Small intestine (tissue), 7 donors: Measurements from ENCODE around the gene CHST12. TPM values are rescaled to one million over a fixed set of nuclear protein-coding genes. Genes with fewer than 3 reads are reported as not detected.

Experiments
- DNase-seq, 2 donors: peaks; one replicate each; pipeline versions ENCODE4 v3.0.0 to v3.0.0-alpha.2; 2013
- FAIRE-seq: peaks from 2 replicates; lab custom pipeline; 2012; peaks lifted over from hg19 to GRCh38; lab: Jason Lieb, UNC
- H3K27ac ChIP-seq, 3 donors: one replicate each; pipeline ENCODE4 v1.5.1; 2013; ENCODE audit warnings: low read length in 2 of 3, mild to moderate bottlenecking in 2 of 3, control low read depth in 1 of 3, inconsistent platforms in 1 of 3, low read depth in 1 of 3, moderate library complexity in 1 of 3
- H3K27me3 ChIP-seq, 3 donors: one replicate each; pipeline ENCODE4 v1.6.1; 2013; ENCODE audit warnings: low read length in 3 of 3, inconsistent platforms in 1 of 3; ENCODE audit not compliant: control insufficient read depth in 3 of 3, insufficient read depth in 3 of 3
- H3K36me3 ChIP-seq, 3 donors: one replicate each; pipeline ENCODE4 v1.6.1; 2013; ENCODE audit warnings: low read length in 3 of 3, inconsistent platforms in 1 of 3, low read depth in 1 of 3, mild to moderate bottlenecking in 1 of 3, moderate library complexity in 1 of 3; ENCODE audit not compliant: control insufficient read depth in 3 of 3, insufficient read depth in 2 of 3
- H3K4me1 ChIP-seq, 3 donors: one replicate each; pipeline ENCODE4 v1.6.1; 2013; ENCODE audit warnings: low read length in 2 of 3, inconsistent platforms in 1 of 3, low read depth in 1 of 3, mild to moderate bottlenecking in 1 of 3, moderate library complexity in 1 of 3; ENCODE audit not compliant: control insufficient read depth in 3 of 3, insufficient read depth in 2 of 3
- H3K4me3 ChIP-seq, 3 donors: one replicate each; pipeline ENCODE4 v1.5.1; 2013; ENCODE audit warnings: low read length in 3 of 3, control low read depth in 1 of 3, inconsistent platforms in 1 of 3, low read depth in 1 of 3, mild to moderate bottlenecking in 1 of 3, moderate library complexity in 1 of 3
- H3K9me3 ChIP-seq, 2 donors: one replicate each; pipeline ENCODE4 v1.6.1; 2013; ENCODE audit warnings: low read depth in 1 of 2, low read length in 1 of 2; ENCODE audit not compliant: control insufficient read depth in 2 of 2, insufficient read depth in 1 of 2
- WGBS, 3 donors: extraction: QIAGEN DNeasy Blood & Tissue Kit; methylation state at CpG; one replicate each; pipeline ENCODE4 v1.1.7; 2013; 5-methylcytosine and 5-hydroxymethylcytosine counted together
- polyA plus RNA-seq, 4 donors: library from polyadenylated mRNA; stranded (reverse) in 3 of 4; unstranded in 1 of 4; fragments of 200-250 nt in 3 of 4; fragments of 120-200 nt in 1 of 4; gene quantifications; one replicate each; pipeline versions ENCODE4 v1.2.1 to v1.2.3, GENCODE V29; 2013
- donor health status: healthy with polysubstance abuse.
- donor health status: control.
- donor health status: control.
- donor health status: Bipolar disorder and iron deficiency.
- donor health status: healthy.

CHST12 gene
- polyA plus RNA-seq, 4 donors = 1.8 to 10.9 (median 6.8) TPM

GRCh38 chr7:2431260-2431867 lies 28.0 kb downstream of the CHST12 start:
- Histone ChIP-seq H3K36me3 (peaks cover 0 to 36% (median 0%) of the 10 kb centered on the region in 3 donors), H3K4me1 (peaks cover 0 to 10% (median 0%) of the 10 kb centered on the region in 3 donors), H3K27me3 (no peaks in the 10 kb centered on the region), H3K9me3 (peaks cover 0 to 17% of the 10 kb centered on the region in 2 donors), H3K27ac (peak overlapping the region in 1 of 3 donors; percentile 13), H3K4me3 (no peak overlapping the region)
- 59 to 72% (median 71%) methylated on average over 3 of the region's 3 CpGs for WGBS, 3 donors
- no peak for DNase-seq
- FAIRE-seq = no peak

DNA sequence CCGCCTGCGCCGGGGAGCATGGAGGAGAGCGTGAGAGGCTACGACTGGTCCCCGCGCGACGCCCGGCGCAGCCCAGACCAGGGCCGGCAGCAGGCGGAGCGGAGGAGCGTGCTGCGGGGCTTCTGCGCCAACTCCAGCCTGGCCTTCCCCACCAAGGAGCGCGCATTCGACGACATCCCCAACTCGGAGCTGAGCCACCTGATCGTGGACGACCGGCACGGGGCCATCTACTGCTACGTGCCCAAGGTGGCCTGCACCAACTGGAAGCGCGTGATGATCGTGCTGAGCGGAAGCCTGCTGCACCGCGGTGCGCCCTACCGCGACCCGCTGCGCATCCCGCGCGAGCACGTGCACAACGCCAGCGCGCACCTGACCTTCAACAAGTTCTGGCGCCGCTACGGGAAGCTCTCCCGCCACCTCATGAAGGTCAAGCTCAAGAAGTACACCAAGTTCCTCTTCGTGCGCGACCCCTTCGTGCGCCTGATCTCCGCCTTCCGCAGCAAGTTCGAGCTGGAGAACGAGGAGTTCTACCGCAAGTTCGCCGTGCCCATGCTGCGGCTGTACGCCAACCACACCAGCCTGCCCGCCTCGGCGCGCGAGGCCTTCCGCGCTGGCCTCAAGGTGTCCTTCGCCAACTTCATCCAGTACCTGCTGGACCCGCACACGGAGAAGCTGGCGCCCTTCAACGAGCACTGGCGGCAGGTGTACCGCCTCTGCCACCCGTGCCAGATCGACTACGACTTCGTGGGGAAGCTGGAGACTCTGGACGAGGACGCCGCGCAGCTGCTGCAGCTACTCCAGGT lies 29.7 kb downstream of the CHST12 start:
- no peak for DNase-seq
- peaks cover 0 to 45% (median 0%) of the 10 kb centered on the region in 3 donors for H3K36me3 ChIP-seq
- no peak for FAIRE-seq
- no peak overlapping the region for H3K27ac ChIP-seq
- WGBS, 3 donors = 98 to 99% (median 98%) methylated on average over 85 of the region's 85 CpGs
- H3K27me3 ChIP-seq = no peaks in the 10 kb centered on the region
- peaks cover 0 to 17% of the 10 kb centered on the region in 2 donors for H3K9me3 ChIP-seq
- H3K4me3 ChIP-seq = no peak overlapping the region
- peaks cover 0 to 18% (median 0%) of the 10 kb centered on the region in 3 donors for H3K4me1 ChIP-seq

GRCh38 chr7:2433713-2434550 lies 30.5 kb downstream of the CHST12 start:
- H3K4me3 ChIP-seq = no peak overlapping the region
- FAIRE-seq = no peak
- peaks cover 0 to 20% (median 0%) of the 10 kb centered on the region in 3 donors for H3K4me1 ChIP-seq
- H3K36me3 ChIP-seq = peaks cover 0 to 53% (median 0%) of the 10 kb centered on the region in 3 donors
- DNase-seq = no peak
- WGBS, 3 donors = 94 to 96% (median 95%) methylated on average over 34 to 42 of the region's 42 CpGs
- H3K27ac ChIP-seq = no peak overlapping the region
- H3K9me3 ChIP-seq = peaks cover 0 to 17% of the 10 kb centered on the region in 2 donors
- H3K27me3 ChIP-seq = no peaks in the 10 kb centered on the region

DNA sequence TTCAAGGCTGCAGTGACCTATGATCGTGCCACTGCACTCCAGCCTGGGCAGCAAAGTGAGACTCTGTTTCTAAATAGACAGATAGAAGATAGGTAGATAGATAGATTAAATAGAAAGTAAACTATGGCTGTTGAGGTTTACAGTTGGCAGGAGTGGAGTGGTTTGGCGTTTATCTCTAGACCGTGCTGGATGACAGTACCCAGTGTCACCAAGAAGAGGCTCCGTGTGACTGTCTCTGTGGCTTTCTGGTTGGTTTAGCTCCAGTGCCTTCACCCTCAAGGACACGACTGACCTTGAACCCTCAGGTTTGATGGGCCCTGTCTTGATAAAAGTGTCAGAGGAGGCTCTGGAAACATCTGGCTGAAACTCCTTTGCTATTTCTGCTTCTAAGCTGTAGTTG lies 31.7 kb downstream of the CHST12 start:
- FAIRE-seq (no peak), DNase-seq (no peak)
- H3K27me3 ChIP-seq = no peaks in the 10 kb centered on the region
- peaks cover 0 to 53% (median 0%) of the 10 kb centered on the region in 3 donors for H3K36me3 ChIP-seq
- H3K4me1 ChIP-seq = peaks cover 0 to 24% (median 0%) of the 10 kb centered on the region in 3 donors
- peaks cover 0 to 14% of the 10 kb centered on the region in 2 donors for H3K9me3 ChIP-seq
- no peak overlapping the region for H3K27ac ChIP-seq
- 78 to 84% (median 79%) methylated on average over 5 of the region's 5 CpGs for WGBS, 3 donors
- no peak overlapping the region for H3K4me3 ChIP-seq

- peaks cover 0 to 5% of the 10 kb centered on the region in 2 donors for H3K9me3 ChIP-seq
- DNase-seq = no peak
- no peaks in the 10 kb centered on the region for H3K27me3 ChIP-seq
- peaks cover 0 to 53% (median 0%) of the 10 kb centered on the region in 3 donors for H3K36me3 ChIP-seq
- H3K27ac ChIP-seq = no peak overlapping the region
- WGBS, 3 donors = 84 to 86% (median 86%) methylated on average over 25 of the region's 25 CpGs
- no peak overlapping the region for H3K4me3 ChIP-seq
- FAIRE-seq = no peak
- H3K4me1 ChIP-seq = peaks cover 0 to 37% (median 0%) of the 10 kb centered on the region in 3 donors
Measured at GRCh38 chr7:2436341-2437104, 33.1 kb downstream of the CHST12 start.

DNA sequence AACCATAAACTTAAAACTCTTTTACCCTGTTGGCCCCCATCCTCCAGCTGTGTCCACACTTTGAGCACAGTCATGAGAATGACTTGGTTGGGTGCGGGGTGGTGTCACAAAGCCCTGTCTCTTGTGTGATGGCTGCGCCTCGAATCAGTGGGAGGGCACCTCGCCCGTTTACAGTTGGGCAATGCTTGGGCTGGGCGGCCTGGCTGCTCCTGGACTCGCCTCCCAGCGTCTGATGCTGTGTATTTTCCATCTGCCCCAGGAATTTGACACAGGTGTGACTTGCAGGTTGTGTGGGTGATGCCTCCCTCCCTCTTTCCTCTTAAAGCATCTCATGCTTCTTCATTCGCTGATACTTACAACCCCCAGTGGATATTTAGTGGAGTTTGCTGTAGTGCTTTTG lies 33.7 kb downstream of the CHST12 start:
- WGBS, 3 donors = 55 to 79% (median 64%) methylated on average over 9 of the region's 9 CpGs
- FAIRE-seq = no peak

DNA sequence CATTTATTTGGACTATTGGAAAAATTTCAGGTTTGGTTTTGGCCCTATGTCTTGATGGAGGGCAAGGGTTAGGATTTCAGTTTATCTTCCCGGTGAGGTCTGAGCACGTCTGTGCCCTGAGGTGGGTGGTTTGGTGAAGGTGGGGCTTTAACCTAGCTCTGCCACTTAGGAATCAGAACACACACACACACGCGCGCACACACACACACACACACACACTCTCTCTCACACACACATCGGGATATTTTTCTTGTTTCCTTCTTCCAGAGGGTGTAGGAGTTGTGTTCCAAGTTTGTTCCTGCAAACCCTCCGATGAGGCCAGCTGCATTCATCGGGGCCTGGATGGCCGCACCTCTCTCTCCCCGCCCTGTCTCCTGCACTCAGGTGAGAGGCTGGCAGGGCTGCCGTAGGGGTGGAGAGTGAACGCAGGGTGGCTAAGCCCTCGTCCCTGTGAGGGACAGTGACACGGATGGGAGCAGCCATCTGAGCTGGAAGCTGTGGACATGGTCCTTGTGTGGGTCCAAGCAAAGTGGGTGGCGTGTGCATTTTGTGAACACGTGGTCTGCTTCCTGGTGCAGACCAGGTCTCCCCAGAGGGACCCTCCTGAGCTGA lies 34.2 kb downstream of the CHST12 start:
- FAIRE-seq (no peak), DNase-seq (peak; percentile 23 to 47)
- no peak overlapping the region for H3K4me3 ChIP-seq
- H3K9me3 ChIP-seq = peaks cover 0 to 4% of the 10 kb centered on the region in 2 donors
- no peaks in the 10 kb centered on the region for H3K27me3 ChIP-seq
- no peak overlapping the region for H3K27ac ChIP-seq
- peaks cover 0 to 50% (median 0%) of the 10 kb centered on the region in 3 donors for H3K36me3 ChIP-seq
- peaks cover 0 to 28% (median 0%) of the 10 kb centered on the region in 3 donors for H3K4me1 ChIP-seq
- 39 to 67% (median 43%) methylated on average over 15 to 16 of the region's 16 CpGs for WGBS, 3 donors

More for the DNA sequence above, 33.7 kb downstream of the CHST12 start:
- H3K4me1 ChIP-seq = peaks cover 0 to 33% (median 0%) of the 10 kb centered on the region in 3 donors
- H3K9me3 ChIP-seq = peaks cover 0 to 4% of the 10 kb centered on the region in 2 donors
- peak; percentile 23 to 29 for DNase-seq
- H3K27me3 ChIP-seq = no peaks in the 10 kb centered on the region
- H3K27ac ChIP-seq = no peak overlapping the region
- peaks cover 0 to 53% (median 0%) of the 10 kb centered on the region in 3 donors for H3K36me3 ChIP-seq
- H3K4me3 ChIP-seq = no peak overlapping the region
